GM10266 (cell line): ENCODE measurements around the gene GLRA2.
"Not testable (repeated sequence)": the region's sequence is repeated elsewhere in the genome, so short reads cannot be mapped to it uniquely, and the experiment has no call there.

Experiments used
- DNase-seq: peaks from one replicate; pipeline ENCODE4 v3.0.0; 2012; ENCODE audit errors: extremely low spot score
- CTCF ChIP-seq: IDR thresholded peaks from 2 replicates; pipeline ENCODE4 v1.5.1; 2012; ENCODE audit warnings: mild to moderate bottlenecking, low read depth; ENCODE audit not compliant: control insufficient read depth, insufficient read depth; ENCODE audit errors: missing control alignments

GLRA2 gene

DNA sequence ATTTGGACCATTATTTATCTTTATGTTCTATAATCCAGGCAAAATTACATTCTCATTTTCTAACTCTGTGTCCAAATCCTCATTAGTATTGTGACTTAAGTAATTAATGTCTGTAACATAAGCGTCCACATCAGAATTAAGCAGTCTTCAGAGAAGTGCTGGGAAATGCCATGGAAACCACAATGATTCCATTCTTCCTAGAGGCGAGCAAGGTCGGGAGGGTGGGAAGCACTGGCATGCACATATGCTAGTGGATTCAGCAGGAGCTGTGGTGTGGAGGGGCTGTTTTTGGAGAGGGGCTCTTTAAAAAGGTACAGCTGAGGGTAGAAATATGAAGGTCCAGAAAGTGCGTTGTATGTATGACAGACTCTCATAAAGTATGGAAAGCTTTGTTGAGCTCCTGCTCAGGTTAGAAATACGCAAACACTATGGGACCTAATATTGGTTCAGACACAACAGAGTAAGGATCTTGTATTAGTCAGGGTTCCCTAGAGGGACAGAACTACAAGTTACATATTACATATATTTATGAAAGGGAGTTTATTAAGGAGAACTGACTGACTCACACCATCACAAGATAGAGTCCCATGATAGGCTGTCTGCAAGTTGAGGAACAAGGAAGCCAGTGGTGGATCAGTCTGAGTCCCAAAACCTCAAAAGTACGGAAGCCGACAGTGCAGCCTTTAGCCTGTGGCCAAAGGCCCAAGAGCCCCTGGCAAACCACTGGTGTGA lies 61.5 kb downstream of the GLRA2 start:
- DNase-seq = no peak
- TF ChIP-seq CTCF = no peak

DNA sequence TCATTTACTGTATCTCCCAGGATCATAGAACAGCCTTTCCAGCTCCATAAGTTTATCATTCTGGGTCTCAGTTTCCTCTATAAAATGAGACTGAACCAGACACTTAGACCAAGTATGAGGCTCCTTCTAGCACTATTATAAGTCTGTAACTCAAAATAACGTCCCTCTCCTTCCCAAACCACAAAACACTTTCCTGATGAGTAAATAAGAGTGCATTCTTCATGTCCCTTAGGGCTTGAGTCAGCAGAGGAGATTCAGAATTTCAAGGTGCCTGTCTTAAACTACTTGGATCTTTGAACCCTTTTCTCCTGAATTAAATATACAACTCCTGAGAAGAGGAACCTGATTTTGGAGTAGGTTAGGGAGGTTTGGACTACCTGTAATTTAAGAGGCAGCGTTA lies 62.6 kb downstream of the GLRA2 start:
- TF ChIP-seq CTCF = no peak
- DNase-seq = no peak

GRCh38 chrX:14594521-14594920 lies 65.2 kb downstream of the GLRA2 start:
- no peak for DNase-seq
- TF ChIP-seq CTCF = no peak

DNA sequence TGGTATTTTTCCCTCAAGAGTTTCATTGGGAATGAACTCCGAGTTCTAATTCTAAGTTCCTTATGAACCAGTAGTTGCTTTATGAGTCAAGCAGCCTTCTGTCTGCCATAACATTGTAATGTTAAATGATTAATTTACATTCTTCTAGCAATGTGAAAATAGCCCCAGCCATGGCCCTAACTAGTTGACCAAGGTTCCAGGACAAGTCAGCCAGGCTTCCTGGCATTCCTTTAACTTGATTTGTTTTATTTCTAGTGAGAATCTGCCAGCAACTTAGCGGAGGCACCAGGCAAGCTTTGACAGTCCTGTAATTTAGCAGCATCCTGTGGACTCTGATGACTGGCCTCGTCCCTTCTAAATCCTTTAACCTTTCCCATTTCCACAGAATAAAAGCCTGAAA lies 69.0 kb downstream of the GLRA2 start:
- no peak for TF ChIP-seq CTCF

DNA sequence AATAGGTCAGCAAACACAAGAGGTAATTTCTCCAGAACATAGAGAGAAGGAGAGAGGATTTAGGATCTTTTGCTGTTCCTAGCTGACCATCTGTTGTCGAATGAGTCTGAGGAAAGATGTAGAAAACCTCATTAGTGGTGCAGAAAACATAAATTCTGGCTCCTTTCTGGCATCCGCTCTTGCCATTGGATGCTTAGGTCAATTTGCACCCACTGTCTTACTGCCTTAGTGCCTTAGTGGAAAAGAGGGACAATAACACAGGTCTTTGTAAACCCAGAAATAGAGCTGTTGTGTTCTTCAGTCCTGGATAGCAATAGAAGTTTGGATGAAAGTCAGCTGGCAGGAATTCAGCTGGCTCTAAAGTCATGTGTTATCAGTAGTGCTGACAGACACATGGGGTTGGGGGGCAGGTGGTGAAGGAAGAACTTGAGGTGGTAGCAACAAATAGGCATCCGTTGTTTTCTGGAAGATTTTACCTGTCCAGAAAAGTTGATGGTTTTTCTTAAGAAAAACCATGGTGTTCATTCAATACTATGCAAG lies 78.2 kb downstream of the GLRA2 start:
- TF ChIP-seq CTCF = no peak
- no peak for DNase-seq

More for the DNA sequence above, 69.0 kb downstream of the GLRA2 start:
- no peak for DNase-seq

GRCh38 chrX:14612450-14612849 lies 83.1 kb downstream of the GLRA2 start:
- not testable (repeated sequence) for DNase-seq

- TF ChIP-seq CTCF = no peak
- DNase-seq = no peak
Observed at GRCh38 chrX:14616301-14616700, 87.0 kb downstream of the GLRA2 start.
